IPS-15b (cell line): ENCODE results near the gene MACROH2A1.

Source experiments
- H3K27me3 ChIP-seq: one replicate; pipeline ENCODE4 v1.6.1; 2013; ENCODE audit warnings: low read length; ENCODE audit not compliant: control insufficient read depth, insufficient read depth
- H3K36me3 ChIP-seq: one replicate; pipeline ENCODE4 v1.6.1; 2013; ENCODE audit warnings: low read length; ENCODE audit not compliant: control insufficient read depth, insufficient read depth
- H3K4me1 ChIP-seq: one replicate; pipeline ENCODE4 v1.6.1; 2013; ENCODE audit warnings: mild to moderate bottlenecking, low read length; ENCODE audit not compliant: control insufficient read depth, insufficient read depth
- H3K4me3 ChIP-seq: one replicate; pipeline ENCODE4 v1.5.1; 2013; ENCODE audit warnings: low read depth, low read length
- H3K9ac ChIP-seq: one replicate; pipeline ENCODE4 v1.6.1; 2013; ENCODE audit warnings: low read depth, mild to moderate bottlenecking, low read length
- H3K9me3 ChIP-seq: one replicate; pipeline ENCODE4 v1.6.1; 2013; ENCODE audit warnings: mild to moderate bottlenecking, low read length; ENCODE audit not compliant: control insufficient read depth, insufficient read depth

The MACROH2A1 gene

GRCh38 chr5:135289651-135290050, 109.4 kb downstream of the MACROH2A1 start:
- Histone ChIP-seq H3K9me3 (no peaks in the 10 kb centered on the region), H3K4me1 (no peaks in the 10 kb centered on the region), H3K27me3 (no peaks in the 10 kb centered on the region), H3K4me3 (no peak overlapping the region), H3K36me3 (no peaks in the 10 kb centered on the region), H3K9ac (no peak overlapping the region)

GRCh38 chr5:135287551-135287950, 111.5 kb downstream of the MACROH2A1 start:
- H3K4me3 ChIP-seq: no peak overlapping the region
- H3K9ac ChIP-seq: no peak overlapping the region
- H3K27me3 ChIP-seq: no peaks in the 10 kb centered on the region
- H3K9me3 ChIP-seq: no peaks in the 10 kb centered on the region
- no peaks in the 10 kb centered on the region for H3K4me1 ChIP-seq
- no peaks in the 10 kb centered on the region for H3K36me3 ChIP-seq
